NOMO-1 (cell line): Measurements from ENCODE around the gene SCAPER.

Experiments used
- DNase-seq, 2 experiments: peaks; one replicate each; lab custom pipeline; 2025; ENCODE audit not compliant: unreplicated experiment in 2 of 2; lab: John Stamatoyannopoulos, UW

SCAPER gene, protein sequence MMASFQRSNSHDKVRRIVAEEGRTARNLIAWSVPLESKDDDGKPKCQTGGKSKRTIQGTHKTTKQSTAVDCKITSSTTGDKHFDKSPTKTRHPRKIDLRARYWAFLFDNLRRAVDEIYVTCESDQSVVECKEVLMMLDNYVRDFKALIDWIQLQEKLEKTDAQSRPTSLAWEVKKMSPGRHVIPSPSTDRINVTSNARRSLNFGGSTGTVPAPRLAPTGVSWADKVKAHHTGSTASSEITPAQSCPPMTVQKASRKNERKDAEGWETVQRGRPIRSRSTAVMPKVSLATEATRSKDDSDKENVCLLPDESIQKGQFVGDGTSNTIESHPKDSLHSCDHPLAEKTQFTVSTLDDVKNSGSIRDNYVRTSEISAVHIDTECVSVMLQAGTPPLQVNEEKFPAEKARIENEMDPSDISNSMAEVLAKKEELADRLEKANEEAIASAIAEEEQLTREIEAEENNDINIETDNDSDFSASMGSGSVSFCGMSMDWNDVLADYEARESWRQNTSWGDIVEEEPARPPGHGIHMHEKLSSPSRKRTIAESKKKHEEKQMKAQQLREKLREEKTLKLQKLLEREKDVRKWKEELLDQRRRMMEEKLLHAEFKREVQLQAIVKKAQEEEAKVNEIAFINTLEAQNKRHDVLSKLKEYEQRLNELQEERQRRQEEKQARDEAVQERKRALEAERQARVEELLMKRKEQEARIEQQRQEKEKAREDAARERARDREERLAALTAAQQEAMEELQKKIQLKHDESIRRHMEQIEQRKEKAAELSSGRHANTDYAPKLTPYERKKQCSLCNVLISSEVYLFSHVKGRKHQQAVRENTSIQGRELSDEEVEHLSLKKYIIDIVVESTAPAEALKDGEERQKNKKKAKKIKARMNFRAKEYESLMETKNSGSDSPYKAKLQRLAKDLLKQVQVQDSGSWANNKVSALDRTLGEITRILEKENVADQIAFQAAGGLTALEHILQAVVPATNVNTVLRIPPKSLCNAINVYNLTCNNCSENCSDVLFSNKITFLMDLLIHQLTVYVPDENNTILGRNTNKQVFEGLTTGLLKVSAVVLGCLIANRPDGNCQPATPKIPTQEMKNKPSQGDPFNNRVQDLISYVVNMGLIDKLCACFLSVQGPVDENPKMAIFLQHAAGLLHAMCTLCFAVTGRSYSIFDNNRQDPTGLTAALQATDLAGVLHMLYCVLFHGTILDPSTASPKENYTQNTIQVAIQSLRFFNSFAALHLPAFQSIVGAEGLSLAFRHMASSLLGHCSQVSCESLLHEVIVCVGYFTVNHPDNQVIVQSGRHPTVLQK (N-terminal part only)

DNA sequence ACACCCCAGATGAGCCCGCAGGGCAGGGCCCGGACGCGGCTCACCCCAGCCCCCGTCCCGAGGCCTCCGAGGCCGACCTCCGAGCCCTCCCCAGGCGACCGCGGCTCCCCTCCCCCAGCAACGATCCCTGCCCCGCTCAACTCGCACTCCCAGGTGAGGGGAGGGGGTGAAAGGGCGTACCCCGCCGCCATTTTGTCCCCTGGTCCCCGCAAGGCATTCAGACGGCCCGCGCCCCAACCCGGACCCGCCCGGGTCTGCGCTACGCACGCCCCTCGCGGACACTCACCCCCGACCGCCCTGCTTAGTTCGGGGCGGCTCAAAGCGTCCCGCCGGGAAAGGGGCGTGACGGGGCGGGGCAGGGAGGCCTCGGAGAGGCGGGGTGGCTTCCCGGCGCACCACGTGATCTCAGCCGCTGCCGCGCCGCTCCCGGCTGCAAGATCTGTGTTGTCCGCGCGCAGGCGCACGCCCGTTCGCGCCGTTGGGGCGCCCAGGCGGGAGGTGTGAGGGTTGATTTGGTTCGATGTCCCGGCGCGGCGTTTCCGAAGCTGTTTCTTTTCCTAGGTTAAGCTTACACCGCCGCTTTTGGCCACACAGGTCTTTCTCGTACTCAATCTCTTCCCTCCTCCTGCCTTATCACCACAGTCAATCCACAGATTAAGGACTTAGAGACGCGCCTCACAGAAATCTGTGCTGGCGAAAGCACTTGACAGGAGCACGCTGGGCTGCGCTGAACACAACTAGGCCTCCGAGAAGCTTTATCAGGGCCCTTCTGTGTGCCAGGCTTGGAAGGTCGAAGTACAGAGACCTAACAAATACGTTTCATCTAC lies at the start of gene SCAPER:
TSS of gene SCAPER (minus strand) at position 328 of the 827 bp plus-strand sequence. CDS start 21,523 bp downstream, outside the sequence.
- peak; percentile 76 to 92 for DNase-seq

DNA sequence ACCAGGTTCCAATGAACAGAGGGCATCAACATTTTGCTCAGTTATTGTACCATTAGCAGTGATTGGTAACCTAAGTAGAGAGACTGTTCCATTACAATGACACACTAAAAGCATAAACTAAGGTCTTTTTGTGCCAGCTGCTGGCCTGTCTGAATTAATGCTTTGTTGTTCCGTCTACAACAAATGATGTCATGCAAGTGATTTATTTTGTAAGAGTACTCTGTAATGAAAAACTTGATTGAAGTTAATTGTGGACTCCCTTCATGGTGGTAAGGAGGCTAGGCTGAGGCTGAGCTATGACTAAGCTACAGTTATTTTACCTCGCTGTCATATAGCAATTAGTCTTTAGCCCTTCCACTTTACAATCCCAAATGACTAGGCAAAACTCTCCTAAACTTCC lies 49.6 kb upstream of the SCAPER start:
- DNase-seq: no peak

DNA sequence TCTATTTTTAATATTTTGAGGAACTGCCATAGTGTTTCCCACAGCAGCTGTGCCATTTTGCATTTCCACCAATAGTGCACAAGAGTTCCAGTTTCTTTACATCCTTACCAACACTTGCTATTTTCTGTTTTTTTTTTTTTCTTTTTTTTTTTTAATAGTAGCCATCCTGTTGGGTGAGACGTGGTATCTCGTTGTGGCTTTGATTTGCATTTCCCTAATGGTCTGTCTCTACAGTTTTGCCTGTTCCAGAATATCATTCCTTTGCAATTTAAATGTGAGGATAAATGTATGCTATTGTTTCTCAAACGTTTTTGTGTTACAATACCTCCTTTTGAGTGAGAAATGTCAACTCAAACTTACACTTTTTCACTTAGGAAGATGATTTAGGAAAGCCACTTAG lies 48.8 kb upstream of the SCAPER start:
- no peak for DNase-seq

DNA sequence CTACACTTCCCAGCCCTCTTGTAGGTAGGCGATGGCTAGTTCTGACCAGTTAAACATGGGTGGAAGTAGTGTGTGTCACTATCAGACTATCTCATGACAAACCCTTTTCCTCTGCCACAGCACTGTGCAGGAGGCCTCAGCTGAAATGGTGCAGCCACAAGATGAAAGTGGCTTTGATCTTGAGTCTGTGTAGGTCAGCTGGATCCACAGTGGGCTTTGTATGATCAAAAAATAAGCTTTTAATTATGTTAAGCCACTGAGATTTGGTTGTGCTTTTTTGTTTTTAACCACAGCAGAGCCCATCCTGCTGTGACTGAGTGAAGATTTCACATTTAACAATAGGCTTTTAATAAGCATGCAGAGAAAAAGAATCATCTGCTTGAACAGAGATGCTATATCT lies 46.1 kb upstream of the SCAPER start:
- no peak for DNase-seq

DNA sequence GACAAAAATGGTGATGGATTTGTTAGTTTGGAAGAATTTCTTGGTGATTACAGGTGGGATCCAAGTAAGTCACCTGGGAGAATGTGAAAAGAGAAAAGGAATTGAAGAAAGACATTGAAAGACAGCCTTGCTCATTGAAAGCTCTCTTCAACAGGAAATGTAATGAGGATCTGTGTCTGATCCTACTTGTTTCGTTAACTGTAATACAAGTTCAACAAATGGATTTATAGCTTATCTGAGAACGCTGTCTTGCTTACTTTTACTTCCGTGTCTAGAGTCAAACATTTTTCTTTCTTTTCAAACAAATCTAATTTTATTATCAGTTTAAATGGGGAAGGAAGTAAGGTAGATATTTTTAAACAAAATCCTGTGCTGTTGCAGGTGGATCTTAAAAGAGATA lies 42.3 kb upstream of the SCAPER start:
- DNase-seq: peak in 1 of 2 experiments; percentile 16

DNA sequence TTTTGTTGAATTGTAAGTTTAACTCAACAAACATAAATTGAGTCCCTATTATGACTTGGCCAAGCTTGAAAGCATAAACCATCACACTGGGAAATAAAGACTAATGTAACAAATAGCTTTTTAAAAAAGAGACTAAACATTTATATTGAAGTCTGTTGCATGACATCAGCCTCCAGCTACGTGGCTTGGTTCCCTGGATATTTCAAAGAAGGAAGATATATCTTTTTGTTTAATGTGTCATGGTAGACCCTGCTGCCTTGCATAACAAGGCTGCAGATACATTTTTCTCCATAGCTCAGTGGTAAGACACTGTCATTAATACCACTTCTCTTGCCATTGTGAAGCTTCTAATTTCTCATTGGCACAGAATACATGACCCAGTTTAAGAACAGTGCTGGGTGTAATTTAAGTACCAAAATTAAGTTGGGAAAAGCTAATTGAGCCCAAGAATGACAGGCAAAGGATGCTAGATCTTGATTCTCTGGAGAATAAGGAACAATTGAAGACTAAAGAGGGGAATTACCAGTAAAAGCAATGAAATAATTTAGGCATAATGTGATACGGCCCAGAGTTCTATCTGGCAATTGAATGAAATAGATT lies 40.5 kb upstream of the SCAPER start:
- DNase-seq: no peak

DNA sequence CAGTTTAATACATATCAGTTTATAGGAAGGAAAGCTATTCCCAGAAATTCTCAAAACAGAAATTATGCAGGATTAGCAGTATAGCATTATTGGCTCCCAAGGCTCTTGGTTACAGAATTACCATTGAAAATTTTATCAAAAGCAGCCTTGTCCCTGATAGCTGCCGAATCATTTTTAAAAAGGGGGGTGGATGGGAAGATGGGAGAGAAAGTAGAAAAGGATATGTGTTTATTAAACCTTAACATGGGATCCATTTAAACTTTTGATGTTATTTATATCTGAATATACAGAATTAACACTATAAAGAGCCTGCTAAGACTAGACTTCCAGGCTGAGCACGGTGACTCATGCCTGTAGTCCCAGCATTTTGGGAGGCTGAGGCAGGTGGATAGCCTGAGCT lies 37.2 kb upstream of the SCAPER start:
- no peak for DNase-seq

DNA sequence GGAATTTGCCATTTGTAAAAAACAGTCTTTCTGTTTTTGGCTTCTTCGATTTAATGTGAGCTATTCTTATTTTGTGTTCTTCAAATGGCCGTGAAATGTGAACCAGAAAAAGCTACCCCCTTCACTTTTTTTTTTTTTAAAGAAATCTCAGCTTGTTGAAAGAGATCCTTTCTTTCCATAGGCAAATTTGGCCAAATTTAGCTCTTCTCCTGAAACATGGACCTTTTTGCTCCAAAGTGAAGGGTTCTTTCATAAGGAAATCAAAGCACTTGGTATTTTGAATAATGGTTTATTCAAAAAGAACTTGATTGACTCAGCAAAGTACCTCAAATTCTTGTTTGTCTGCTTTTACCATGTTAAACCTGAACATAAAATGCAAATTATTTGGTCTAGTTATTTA lies 36.5 kb upstream of the SCAPER start:
- no peak for DNase-seq

DNA sequence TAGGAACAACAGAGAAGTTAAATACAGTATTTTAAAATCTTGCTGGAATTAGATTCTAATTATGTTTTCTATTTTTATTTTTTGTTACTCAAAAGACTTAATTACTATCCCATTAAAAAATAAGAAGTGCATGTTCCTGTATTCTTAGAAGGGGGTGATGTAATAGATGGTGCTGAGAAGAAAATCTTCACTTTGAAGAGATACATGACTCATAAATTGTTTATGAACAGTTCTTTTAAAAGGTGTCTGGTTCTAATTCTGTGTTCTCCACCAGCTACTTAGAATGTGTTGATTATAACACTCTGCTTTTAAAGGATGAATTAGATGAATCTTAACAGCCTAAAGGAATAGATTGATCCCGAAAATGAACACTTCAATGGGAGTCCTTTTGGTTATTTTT lies 34.6 kb upstream of the SCAPER start:
- DNase-seq: peak; percentile 10 to 58

DNA sequence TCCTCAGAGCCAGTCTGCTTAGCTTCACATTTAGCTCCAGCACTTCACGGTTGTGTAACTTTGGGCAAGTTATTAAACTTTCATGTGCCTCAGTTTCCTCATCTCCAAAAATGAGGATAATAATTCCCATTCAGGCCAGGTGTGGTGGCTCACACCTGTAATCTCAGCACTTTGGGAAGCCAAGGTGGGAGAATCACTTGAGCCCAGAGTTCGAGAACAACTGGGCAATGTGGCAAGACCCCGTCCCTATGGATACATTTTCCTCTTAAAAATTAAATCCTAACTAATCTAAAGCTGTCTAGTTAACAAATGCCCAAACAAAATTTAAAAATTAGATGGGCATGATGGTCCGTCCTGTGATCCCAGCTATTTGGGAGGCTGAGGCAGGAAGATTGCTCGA lies 33.6 kb upstream of the SCAPER start:
- DNase-seq: no peak

DNA sequence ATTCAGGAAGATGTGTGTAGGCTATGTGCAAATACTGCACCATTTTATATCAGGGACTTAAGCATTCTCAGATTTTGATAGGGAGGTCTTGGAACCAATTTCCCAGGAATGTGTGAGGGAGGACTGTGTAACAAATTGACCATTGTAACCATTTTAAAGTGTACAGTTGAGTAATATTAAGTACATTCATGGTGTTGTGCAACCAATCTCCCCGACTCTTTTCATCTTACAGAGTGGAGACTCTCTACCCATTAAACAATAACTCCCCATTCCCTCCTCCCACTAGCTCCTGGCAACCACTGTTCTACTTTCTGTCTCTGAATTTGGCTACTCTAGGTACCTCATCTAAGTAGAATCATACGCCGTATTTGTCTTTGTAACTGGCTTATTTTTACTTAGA lies 31.5 kb upstream of the SCAPER start:
- no peak for DNase-seq

DNA sequence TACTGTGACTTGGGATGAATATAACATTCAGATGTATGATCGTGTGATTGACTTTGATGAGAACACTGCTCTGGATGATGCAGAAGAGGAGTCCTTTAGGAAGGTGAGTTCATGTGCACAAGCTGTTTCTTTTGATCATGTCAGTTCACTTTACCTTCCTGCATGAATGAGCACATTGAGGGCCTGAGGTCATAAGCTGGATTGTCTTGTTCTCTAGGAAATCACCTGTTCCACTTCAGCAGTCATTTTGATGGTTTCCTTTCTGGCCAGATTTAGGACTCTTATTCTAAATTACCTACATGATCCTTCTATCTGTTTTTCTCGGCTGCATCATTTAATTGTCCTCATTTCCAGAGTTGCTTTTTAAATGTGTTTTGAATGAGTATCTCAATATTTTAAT lies 30.5 kb upstream of the SCAPER start:
- DNase-seq: no peak

DNA sequence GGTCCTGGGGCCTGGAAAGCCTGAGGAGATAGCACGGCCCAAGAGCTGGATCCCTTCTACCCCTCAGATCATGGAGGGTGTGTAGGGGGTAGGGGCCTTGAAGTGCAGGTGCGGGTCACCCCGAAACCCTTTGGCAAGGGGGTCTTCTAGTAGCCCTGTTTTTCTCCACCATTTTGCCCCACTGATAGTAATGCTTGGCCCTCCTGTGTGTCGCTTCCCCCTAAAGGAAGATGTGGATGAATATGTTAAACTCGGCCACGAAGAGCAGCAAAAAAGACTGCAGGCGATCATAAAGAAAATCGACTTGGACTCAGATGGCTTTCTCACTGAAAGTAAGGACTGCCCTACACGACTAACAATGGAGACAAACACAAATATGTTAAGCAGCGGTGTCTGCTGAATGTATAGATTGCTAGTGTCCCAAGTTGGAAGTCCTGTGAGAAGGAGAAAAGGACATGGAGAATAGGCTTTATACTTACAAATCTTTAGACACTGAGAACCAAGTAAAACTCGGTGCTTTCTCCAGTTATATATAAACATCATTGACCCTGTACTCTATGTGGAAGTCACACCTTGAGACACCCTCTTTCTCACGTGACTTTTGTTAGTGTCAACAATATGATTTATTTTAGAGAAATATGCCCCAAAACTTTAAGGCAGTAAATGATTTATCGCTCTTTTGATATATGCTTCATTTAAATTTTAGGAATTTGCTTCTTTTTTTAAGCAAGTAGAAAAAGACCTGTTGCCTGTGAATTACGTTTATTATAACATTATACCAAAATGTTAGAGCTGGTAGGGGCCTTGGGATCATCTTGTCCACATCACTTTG lies 27.2 kb upstream of the SCAPER start:
- DNase-seq: peak; percentile 2 to 33

DNA sequence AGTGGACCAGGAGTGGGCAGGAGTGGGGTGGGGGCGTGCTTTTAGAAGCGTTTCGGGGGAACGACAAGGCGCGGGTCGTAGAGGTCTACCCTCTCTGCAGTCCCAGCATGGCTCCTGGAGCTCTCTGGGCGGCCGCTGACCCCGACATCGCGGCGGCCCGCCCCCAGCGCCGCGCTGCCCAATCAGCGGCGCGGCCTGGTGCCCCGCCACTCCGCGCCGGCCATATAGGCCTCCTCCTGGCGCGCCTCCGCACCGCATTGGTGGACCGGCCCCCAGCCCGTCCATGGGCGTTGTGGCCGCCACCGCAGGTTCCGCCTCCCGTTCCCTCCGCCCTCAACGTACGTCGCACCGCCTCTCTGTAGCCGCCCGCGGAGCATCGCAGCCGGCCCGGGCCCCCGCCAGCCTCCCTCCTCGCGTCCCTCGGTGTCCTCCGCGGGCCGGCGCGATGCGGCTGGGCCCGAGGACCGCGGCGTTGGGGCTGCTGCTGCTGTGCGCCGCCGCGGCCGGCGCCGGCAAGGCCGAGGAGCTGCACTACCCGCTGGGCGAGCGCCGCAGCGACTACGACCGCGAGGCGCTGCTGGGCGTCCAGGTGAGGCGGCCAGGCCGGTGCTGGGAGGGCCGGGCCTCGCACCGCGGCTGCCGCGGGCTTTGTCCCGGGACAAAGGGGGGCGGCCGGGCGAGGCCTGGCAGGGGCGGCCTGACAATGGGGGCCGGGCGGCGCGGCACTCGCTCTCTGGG lies 26.4 kb upstream of the SCAPER start, which contains the start of gene RCN2:
TSS of gene RCN2 (plus strand) at position 353 of the 738 bp plus-strand sequence. CDS start at position 446, 93 bp downstream.
- DNase-seq: peak; percentile 94 to 96

DNA sequence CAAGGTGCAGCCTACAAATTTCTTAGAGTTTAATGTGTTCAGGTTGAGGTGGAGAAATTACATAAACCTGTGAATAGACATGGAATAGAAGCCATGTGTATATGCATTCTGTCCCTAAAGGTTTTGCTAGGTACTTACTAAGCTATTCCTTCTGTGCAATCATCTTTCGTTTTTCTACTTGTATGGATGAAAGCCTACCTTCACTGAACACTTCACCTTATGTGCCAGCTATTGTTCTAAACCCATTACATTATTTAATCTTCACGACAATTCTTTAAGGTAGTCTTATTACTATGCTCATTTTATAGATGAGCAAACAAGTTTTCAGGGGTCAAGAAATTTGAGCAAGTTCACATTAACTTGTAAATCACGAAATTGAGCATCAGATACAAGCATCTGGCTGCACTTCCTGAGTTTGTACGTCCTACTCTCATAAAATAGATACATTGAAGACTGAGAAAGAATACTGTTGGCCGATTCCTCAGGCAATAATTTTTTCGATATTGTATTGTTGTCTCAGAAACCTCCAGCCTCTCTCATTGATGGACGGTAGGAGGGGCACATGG lies 25.8 kb upstream of the SCAPER start:
- DNase-seq: peak in 1 of 2 experiments; percentile 38

DNA sequence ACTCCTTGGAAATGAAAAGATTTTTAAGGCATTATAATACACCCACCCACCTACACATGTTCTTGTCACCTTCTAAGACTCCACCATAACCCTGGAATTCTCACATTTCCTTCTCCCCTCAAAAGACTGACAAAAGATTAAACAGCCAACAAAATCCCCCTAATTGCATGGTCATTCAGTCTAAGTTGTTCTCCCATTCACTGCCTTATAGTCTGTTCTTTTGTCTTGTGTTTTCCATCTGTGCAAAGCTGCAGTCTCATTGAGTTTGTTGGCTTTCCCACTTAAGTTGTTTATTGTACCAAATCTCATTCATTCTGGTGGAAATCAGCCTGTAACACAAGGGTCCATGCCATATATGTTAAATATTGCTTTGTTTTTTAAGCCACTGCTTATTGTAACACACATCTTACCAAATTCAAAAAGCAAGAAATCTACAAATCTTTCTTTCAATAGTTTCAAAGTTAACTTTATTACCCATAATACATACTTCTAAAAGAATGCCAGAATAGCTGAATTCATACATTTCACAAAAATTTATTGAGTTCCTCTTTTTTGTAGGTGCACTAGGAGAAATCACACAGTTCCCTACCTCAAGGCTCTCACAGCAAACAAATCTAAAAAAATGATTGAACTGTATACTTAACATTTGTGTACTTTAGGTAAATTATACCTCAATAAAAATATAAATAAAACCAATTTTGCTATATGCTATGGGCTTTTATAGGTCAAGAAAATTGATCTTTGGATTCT lies 24.0 kb upstream of the SCAPER start:
- peak in 1 of 2 experiments; percentile 17 for DNase-seq

DNA sequence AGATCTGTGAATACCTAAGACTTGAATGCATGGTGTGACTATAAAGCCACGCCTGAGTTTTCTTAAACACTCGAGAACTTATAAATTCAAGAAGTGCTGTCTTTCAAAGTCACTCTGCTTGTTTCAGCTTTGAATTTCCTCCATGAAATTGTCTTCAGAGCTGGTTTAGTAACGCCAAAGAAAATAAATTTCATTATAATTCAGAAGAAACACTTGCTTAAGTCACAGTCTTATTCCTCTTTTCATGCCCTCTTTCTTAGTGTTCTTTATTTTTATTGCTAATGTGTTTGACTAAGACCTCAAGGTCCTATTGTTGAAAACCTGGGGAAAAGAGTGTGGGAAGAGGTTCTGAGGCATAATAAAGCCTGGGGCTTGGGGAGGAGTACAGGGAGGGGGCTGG lies 23.1 kb upstream of the SCAPER start:
- DNase-seq: no peak
